GM18519 (cell line): ENCODE measurements around the gene METTL13.

Source experiments
- ATAC-seq: cut with Tn5 transposase; IDR thresholded peaks from one replicate; pipeline ENCODE4 v1.9.1; 2021; ENCODE audit warnings: mild to moderate bottlenecking, moderate library complexity; ENCODE audit not compliant: unreplicated experiment, low FRiP score

METTL13 gene

GRCh38 chr1:171781176-171781875, at the start of gene METTL13:
Gene METTL13 (plus strand): TSS chr1:171781660. CDS start chr1:171781968, 308 bp downstream.
- peak; percentile 90 for ATAC-seq

GRCh38 chr1:171736196-171736595, 45.3 kb upstream of the METTL13 start:
- ATAC-seq = no peak

GRCh38 chr1:171738911-171739310, 42.5 kb upstream of the METTL13 start:
- no peak for ATAC-seq

- no peak for ATAC-seq
These were observed 41.8 kb upstream of the METTL13 start for GRCh38 chr1:171739656-171740055.

- ATAC-seq = no peak
These were observed 41.0 kb upstream of the METTL13 start for GRCh38 chr1:171740356-171740863.

GRCh38 chr1:171740987-171741871, 40.2 kb upstream of the METTL13 start:
- ATAC-seq = no peak

- peak; percentile 72 for ATAC-seq
These were observed 39.4 kb upstream of the METTL13 start, which contains the start of gene VAMP4 for GRCh38 chr1:171741872-171742576. Gene VAMP4 (minus strand): TSS chr1:171742065. CDS start chr1:171738414, 3,651 bp downstream.

- ATAC-seq = no peak
These were observed 38.9 kb upstream of the METTL13 start for GRCh38 chr1:171742577-171742922.

- no peak for ATAC-seq
These were observed 38.2 kb upstream of the METTL13 start for GRCh38 chr1:171743081-171743870.

- ATAC-seq = no peak
These were observed 36.5 kb upstream of the METTL13 start for GRCh38 chr1:171744986-171745385.

GRCh38 chr1:171748651-171749050, 32.8 kb upstream of the METTL13 start:
- no peak for ATAC-seq

- ATAC-seq = no peak
These were observed 30.2 kb upstream of the METTL13 start for GRCh38 chr1:171751221-171751620.

- no peak for ATAC-seq
These were observed 28.3 kb upstream of the METTL13 start for GRCh38 chr1:171753182-171753581.

GRCh38 chr1:171753685-171754352, 27.6 kb upstream of the METTL13 start:
- no peak for ATAC-seq

GRCh38 chr1:171754353-171754705, 27.1 kb upstream of the METTL13 start:
- ATAC-seq = no peak

GRCh38 chr1:171754971-171755370, 26.5 kb upstream of the METTL13 start:
- no peak for ATAC-seq

GRCh38 chr1:171756856-171757255, 24.6 kb upstream of the METTL13 start:
- ATAC-seq = no peak

- no peak for ATAC-seq
These were observed 23.4 kb upstream of the METTL13 start for GRCh38 chr1:171758011-171758410.

- ATAC-seq = no peak
These were observed 19.3 kb upstream of the METTL13 start for GRCh38 chr1:171762143-171762563.

GRCh38 chr1:171763764-171764163, 17.7 kb upstream of the METTL13 start:
- no peak for ATAC-seq
